Iris pigment epithelial cell (primary cell): ENCODE results near the gene PHOX2A.
"Not testable (repeated sequence)": the region's sequence is repeated elsewhere in the genome, so short reads cannot be mapped to it uniquely, and the experiment has no call there.

ENCODE experiments used
- DNase-seq: peaks from one replicate; pipeline ENCODE4 v3.0.0-alpha.2; 2011; ENCODE audit warnings: low read depth

The PHOX2A gene

DNA sequence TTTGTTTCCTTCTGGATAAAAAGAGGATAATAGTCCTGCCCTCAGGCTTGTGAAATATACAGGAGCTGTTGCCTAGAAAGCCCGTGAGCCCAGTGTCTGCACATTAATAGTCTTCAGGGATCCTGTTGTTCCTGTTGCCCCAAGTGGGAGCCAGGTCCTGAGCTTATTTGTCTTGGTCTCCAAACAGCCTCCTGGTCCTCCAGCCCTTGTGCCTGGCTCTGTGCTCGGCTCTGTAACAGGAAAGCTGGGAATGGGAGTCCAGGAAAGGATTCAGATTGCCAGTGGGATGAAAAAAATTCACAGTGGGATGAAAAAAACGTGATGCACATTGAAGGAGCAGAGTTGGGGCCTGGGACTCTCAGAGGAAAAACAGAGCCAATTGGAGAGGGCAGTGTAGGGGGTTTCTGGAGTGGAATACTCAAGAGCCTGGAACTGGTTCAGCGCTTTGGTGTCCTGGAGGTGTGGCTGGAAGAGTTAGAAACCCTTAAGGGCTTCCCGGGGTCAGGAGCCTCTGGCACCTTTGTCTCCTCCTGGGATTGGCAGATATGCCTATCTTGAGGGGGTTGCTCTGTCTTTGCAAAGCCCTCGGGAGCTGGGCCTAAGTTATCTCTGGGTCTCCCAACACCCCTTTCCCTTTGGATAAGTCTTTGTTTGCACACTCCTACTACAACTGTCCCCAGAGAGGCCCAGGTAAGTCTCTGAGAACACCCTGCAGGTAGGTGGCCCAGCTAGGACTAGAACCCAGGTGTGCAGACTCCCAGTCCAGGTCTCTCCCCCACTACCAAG lies 21.7 kb downstream of the PHOX2A start:
- no peak for DNase-seq

GRCh38 chr11:72221386-72222075 lies 22.4 kb downstream of the PHOX2A start:
- DNase-seq = no peak

GRCh38 chr11:72220696-72221363 lies 23.1 kb downstream of the PHOX2A start:
- DNase-seq = no peak

GRCh38 chr11:72218251-72218745 lies 25.7 kb downstream of the PHOX2A start:
- DNase-seq = no peak

GRCh38 chr11:72217841-72218240 lies 26.1 kb downstream of the PHOX2A start:
- DNase-seq = no peak

DNA sequence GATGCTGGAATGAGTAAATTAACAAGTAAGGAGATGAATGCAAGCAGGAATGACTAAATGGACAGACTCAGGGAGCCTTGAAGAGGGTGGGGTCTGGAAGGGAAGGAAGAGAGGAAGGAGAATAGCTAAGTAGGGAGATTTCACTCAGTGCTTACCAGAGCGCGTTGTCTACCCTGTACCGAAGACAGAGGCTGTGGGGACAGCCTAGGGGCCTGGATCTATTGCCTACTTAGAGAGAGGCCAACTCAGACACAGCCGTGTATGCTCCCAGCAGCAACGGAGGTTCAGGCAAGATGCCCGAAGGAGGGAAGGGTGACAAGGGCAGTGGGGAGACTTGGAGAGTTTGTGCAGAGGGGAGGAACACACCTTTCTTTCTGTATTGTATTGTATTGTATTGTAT lies 27.3 kb downstream of the PHOX2A start, which contains the start of gene FOLR2:
TSS of gene FOLR2 (plus strand) at position 157 of the 400 bp plus-strand sequence. CDS start 1,791 bp downstream, outside the sequence.
- no peak for DNase-seq

DNA sequence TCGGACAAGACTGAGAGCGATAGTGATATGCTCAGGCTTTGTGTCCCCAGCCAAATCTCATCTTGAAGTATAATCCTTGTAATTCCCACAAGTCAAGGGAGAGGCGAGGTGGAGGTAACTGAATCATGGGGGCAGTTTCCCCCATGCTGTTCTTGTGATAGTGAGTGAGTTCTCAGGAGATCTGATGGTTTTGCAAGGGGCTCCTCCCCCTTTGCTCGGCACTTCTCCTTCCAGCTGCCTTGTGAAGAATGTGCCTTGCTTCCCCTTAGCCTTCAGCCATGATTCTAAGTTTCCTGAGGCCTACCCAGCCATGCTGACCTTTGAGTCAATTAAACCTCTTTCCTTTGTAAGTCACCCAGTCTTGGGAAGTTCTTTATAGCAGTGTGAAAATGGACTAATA lies 34.9 kb downstream of the PHOX2A start:
- DNase-seq = no peak

DNA sequence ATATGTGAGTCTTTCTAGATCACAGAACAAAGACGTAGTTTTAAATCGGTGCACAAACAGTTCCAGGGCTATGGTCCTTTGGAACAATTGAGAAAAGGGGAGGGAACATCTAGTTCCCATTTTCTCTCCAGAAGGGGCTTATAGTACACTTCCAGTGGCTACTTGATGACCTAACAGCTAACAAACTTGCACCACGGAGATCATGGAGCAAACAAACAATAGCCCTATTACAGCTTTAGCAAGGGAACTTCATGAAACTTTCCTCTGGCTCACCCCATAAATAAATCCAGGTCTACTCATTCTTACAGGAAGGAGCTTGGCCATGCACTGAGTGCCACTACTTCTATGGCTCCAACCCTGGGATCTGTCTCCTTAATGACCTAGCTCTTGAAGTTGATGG lies 35.7 kb downstream of the PHOX2A start:
- no peak for DNase-seq

- DNase-seq = not testable (repeated sequence)
Observed at GRCh38 chr11:72206794-72207193, 37.2 kb downstream of the PHOX2A start.

DNA sequence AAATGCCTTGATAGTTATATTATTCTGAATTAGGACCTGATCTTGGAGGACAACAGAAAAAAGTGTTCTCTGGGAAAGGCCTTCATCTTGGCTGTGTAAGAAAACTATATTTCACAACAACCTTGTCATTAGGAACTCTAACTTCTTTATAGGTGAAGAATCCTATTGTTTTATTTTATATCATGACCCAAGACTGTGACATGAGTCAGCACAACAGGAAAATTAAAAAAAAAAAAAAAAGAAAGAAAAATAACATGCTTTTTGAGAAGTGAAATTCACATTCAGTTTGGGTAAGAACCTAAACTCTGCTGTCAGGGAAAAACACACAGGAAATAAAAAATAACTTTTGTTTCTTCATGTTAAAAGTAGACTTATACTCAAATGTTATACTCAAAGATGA lies 39.1 kb downstream of the PHOX2A start:
- no peak for DNase-seq

GRCh38 chr11:72203163-72203562 lies 40.8 kb downstream of the PHOX2A start:
- DNase-seq = no peak

DNA sequence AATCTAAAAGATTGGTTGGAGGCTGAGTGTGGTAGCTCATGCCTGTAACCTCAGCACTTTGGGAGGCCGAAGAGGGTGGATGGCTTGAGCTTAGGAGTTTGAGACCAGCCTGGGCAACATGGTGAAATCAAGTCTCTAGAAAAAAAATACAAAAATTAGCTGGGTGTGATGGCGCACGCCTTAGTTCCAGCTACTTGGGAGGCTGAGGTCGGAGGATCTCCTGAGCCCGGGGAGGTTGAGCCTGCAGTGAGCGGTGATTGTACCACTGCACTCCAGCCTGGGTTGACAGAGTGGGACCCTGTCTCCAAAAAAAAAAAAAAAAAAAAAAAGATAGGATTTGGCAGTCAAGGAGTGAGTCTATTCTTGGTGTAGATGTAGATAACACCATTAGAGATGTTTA lies 41.4 kb downstream of the PHOX2A start:
- no peak for DNase-seq

GRCh38 chr11:72201445-72201844 lies 42.5 kb downstream of the PHOX2A start:
- not testable (repeated sequence) for DNase-seq

DNA sequence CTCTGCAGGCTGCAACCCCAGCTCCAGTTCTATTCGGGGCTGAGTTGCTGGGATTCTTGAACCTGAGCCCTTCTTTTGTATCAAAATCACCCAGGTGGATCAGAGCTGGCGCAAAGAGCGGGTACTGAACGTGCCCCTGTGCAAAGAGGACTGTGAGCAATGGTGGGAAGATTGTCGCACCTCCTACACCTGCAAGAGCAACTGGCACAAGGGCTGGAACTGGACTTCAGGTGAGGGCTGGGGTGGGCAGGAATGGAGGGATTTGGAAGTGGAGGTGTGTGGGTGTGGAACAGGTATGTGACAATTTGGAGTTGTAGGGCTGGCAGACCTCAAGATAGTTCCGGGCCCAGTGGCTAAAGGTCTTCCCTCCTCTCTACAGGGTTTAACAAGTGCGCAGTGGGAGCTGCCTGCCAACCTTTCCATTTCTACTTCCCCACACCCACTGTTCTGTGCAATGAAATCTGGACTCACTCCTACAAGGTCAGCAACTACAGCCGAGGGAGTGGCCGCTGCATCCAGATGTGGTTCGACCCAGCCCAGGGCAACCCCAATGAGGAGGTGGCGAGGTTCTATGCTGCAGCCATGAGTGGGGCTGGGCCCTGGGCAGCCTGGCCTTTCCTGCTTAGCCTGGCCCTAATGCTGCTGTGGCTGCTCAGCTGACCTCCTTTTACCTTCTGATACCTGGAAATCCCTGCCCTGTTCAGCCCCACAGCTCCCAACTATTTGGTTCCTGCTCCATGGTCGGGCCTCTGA lies 48.3 kb downstream of the PHOX2A start:
- DNase-seq = no peak

- no peak for DNase-seq
Observed at GRCh38 chr11:72191961-72192381, 52.0 kb downstream of the PHOX2A start, which contains the start of gene FOLR1. FOLR1 (plus strand) TSS chr11:72192140; CDS start chr11:72192174, 34 bp downstream.

DNA sequence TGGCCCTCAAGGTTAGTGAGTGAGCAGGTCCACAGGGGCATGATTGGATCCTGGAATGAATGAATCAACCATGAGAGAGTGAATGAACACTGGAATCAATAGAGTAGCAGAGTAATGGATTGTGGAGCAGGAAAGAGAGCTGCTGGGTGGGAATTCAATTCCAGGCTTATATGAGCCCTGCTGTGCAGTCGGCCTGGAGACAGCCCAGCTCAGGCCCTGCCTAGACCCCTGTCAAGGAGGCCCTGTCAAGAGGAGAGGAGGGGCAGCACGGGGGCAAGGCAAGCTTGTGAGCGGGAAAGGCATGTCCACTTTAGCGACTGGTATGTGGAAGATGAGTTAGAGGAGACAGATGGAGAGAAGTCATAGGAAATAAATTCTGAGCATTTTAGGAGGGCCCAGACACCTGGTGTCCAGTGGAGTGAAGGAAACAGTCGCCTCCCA lies 53.3 kb downstream of the PHOX2A start:
- no peak for DNase-seq

DNA sequence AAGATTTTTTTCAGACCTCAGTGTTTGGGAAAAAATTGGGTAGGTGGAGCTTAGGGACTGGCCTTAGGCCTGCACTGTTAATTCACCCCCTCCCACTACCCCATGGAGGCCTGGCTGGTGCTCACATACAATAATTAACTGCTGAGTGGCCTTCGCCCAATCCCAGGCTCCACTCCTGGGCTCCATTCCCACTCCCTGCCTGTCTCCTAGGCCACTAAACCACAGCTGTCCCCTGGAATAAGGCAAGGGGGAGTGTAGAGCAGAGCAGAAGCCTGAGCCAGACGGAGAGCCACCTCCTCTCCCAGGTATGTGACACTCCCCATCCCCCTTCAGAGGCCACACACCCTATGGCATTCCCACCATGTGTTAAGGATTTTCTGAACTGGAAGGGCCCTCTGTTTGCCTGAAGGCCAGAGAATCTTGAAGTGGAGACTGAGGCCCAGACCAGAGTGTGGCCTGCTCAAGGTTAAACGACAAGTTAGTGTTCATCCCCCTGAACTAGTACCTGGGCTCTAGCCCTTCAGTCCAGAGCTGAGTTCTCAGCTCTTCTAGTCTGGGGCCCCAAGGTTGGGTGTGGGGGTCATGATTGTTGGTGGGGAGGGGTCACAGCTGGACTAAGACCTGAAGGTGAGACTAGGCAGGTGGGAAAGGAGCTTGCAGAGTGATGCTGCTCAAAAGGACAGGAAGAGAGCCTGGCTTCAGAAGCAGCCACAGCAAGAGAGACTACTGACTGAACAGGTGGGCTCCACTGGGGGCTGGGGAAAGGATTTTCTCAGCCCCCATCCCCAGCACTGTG lies 54.3 kb downstream of the PHOX2A start:
- no peak for DNase-seq
